HCT116 (cell line): ENCODE measurements around the gene URAD.

ENCODE experiments used
- POLR2A ChIP-seq: IDR thresholded peaks from 2 replicates; pipeline ENCODE4 v1.7.0; 2011; ENCODE audit warnings: borderline replicate concordance; ENCODE audit not compliant: insufficient read depth, insufficient read length; ENCODE audit errors: extremely low read depth
- TF ChIP-seq, protein P1 (sequence below), 3 experiments: fragments of 200-600 bp in 1 of 3; sonication (generic) in 1 of 3; IDR thresholded peaks in 2 of 3; conservative IDR thresholded peaks in 1 of 3; 2 replicates each; pipeline ENCODE4 v1.5.1; 2012 to 2017; ENCODE audit warnings: low read depth in 2 of 3, low read length in 2 of 3, antibody characterized with exemption in 1 of 3, borderline replicate concordance in 1 of 3, control low read depth in 1 of 3, mild to moderate bottlenecking in 1 of 3, mixed read lengths in 1 of 3, mixed run types in 1 of 3, moderate library complexity in 1 of 3; ENCODE audit not compliant: insufficient read depth in 1 of 3

DNA sequence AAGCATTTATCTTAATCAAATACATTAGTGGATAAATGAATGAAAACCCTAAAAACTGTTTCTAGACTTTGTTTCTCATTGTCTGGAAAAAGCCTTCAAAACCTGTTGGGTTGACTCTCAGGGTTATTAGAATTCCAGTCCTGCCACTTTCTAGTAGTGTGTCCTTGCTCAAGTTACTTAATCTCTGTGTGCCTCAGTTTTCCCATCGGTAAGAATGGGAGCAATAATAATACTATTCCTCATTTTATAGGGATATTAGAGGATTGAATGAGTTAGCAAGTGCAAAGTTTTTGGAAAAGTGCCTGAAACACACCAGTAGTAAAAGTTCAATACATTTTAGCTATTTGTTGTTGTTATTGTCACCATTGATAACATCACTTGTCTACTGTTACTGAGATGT is 2.9 kb downstream of the URAD start:
- TF ChIP-seq, protein P1, sequence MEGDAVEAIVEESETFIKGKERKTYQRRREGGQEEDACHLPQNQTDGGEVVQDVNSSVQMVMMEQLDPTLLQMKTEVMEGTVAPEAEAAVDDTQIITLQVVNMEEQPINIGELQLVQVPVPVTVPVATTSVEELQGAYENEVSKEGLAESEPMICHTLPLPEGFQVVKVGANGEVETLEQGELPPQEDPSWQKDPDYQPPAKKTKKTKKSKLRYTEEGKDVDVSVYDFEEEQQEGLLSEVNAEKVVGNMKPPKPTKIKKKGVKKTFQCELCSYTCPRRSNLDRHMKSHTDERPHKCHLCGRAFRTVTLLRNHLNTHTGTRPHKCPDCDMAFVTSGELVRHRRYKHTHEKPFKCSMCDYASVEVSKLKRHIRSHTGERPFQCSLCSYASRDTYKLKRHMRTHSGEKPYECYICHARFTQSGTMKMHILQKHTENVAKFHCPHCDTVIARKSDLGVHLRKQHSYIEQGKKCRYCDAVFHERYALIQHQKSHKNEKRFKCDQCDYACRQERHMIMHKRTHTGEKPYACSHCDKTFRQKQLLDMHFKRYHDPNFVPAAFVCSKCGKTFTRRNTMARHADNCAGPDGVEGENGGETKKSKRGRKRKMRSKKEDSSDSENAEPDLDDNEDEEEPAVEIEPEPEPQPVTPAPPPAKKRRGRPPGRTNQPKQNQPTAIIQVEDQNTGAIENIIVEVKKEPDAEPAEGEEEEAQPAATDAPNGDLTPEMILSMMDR (IDR thresholded peaks at IDR 0.05 in 2 of 3, conservative IDR thresholded peaks at IDR 0.05 in 1 of 3; ENCODE audit: borderline replicate concordance in 1 of 3, insufficient read depth in 1 of 3, low read depth in 2 of 3, low read length in 2 of 3) = no peak
- no peak for TF ChIP-seq POLR2A
